ENCODE measurements around the gene CDH13. TPM values are rescaled to one million over a fixed set of nuclear protein-coding genes. Genes with fewer than 3 reads are reported as not detected.
A peak's percentile ranks its signal among the peaks of the same experiment; 100 is the strongest.

CDH13 gene
- total and polyA plus RNA-seq, 2 experiments from 2014 or later = 2.9 to 4.8 TPM

DNA sequence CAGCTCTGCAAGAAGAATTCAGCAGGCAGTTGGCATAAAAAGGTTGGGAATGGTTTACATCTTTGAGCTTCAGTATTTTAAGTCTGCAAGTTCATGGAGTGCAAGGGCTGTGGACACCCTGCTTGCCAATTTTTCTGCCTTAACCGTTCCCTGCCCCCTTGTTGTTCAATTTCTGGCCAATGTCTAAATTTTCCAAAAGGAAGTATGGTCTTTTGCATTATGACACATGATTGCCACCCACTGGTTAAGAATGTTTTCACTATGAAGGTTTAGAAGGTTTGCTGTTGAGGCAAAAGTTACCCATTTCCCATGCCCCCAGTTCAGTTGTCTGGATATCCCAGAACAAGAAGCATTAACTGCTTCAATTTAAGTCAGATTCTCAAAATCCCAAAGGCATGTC lies 441.9 kb downstream of the CDH13 start:
- Histone ChIP-seq H3K27ac (no peak overlapping the region), H3K27me3 (no peaks in the 10 kb centered on the region), H3K9me3 (ENCODE audit: low read depth) (no peaks in the 10 kb centered on the region), H3K4me3 (no peak overlapping the region), H3K36me3 (no peaks in the 10 kb centered on the region), H3K4me1 (ENCODE audit: low read depth) (no peaks in the 10 kb centered on the region)
- TF ChIP-seq, protein P1, sequence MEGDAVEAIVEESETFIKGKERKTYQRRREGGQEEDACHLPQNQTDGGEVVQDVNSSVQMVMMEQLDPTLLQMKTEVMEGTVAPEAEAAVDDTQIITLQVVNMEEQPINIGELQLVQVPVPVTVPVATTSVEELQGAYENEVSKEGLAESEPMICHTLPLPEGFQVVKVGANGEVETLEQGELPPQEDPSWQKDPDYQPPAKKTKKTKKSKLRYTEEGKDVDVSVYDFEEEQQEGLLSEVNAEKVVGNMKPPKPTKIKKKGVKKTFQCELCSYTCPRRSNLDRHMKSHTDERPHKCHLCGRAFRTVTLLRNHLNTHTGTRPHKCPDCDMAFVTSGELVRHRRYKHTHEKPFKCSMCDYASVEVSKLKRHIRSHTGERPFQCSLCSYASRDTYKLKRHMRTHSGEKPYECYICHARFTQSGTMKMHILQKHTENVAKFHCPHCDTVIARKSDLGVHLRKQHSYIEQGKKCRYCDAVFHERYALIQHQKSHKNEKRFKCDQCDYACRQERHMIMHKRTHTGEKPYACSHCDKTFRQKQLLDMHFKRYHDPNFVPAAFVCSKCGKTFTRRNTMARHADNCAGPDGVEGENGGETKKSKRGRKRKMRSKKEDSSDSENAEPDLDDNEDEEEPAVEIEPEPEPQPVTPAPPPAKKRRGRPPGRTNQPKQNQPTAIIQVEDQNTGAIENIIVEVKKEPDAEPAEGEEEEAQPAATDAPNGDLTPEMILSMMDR (IDR thresholded peaks at IDR 0.05; ENCODE audit: low read depth, low read length) = peak; percentile 43
- peak in 1 of 2 donors; percentile 74 for DNase-seq (ENCODE audit: low read depth in 1 of 2, low spot score in 1 of 2)

GRCh38 chr16:83070416-83071209 lies 443.8 kb downstream of the CDH13 start:
- no peaks in the 10 kb centered on the region for H3K36me3 ChIP-seq
- no peaks in the 10 kb centered on the region for H3K9me3 ChIP-seq (ENCODE audit: low read depth)
- DNase-seq (ENCODE audit: low read depth in 1 of 2, low spot score in 1 of 2) = no peak
- TF ChIP-seq, protein P1 (IDR thresholded peaks at IDR 0.05; ENCODE audit: low read depth, low read length) = no peak
- H3K4me3 ChIP-seq = no peak overlapping the region
- H3K27me3 ChIP-seq = no peaks in the 10 kb centered on the region
- no peak overlapping the region for H3K27ac ChIP-seq
- H3K4me1 ChIP-seq (ENCODE audit: low read depth) = no peaks in the 10 kb centered on the region

DNA sequence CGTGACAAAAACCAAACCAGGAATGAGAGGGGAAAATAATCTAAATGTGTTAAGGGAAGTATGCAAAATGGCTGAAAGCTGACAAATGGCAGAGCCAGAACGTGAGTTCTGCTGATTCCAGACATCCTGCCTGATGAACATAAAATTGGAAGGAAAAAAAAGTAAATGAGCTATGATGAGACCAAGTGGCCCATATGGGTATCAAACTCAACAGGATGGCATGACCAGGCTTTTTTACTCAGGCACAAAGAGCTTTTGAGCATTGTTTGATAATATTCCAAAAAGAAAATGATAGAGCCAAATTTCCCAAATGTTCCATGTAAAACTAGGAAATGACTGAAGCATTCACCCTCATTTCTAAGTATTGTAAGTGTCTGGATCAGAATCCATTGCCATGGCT lies 449.2 kb downstream of the CDH13 start:
- DNase-seq (ENCODE audit: low read depth in 1 of 2, low spot score in 1 of 2) = no peak
- no peaks in the 10 kb centered on the region for H3K9me3 ChIP-seq (ENCODE audit: low read depth)
- no peak overlapping the region for H3K4me3 ChIP-seq
- H3K36me3 ChIP-seq = no peaks in the 10 kb centered on the region
- no peaks in the 10 kb centered on the region for H3K27me3 ChIP-seq
- TF ChIP-seq, protein P1 (IDR thresholded peaks at IDR 0.05; ENCODE audit: low read depth, low read length) = no peak
- no peak overlapping the region for H3K27ac ChIP-seq
- H3K4me1 ChIP-seq (ENCODE audit: low read depth) = no peaks in the 10 kb centered on the region

DNA sequence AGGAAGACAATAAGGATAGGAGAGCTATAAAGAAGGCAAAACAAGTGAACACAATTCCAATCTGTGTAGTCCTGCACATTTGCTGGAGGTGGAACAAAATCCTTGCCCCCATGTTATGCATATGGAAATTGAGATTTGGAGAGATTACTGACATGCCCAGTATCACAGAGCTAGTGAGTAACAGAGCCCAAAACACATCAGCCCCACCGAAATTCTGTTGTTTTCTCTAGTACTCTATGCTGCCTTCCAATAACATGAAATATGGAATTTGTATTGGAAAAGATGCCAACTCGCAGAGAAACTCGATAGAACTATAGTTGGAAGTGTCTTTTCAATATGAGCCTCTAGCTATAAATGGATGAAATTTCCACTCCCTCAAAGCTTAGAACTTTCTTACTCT lies 456.6 kb downstream of the CDH13 start:
- TF ChIP-seq, protein P1 (IDR thresholded peaks at IDR 0.05; ENCODE audit: low read depth, low read length) = no peak
- H3K9me3 ChIP-seq (ENCODE audit: low read depth) = no peaks in the 10 kb centered on the region
- no peak overlapping the region for H3K27ac ChIP-seq
- no peaks in the 10 kb centered on the region for H3K4me1 ChIP-seq (ENCODE audit: low read depth)
- no peak for DNase-seq (ENCODE audit: low read depth in 1 of 2, low spot score in 1 of 2)
- no peaks in the 10 kb centered on the region for H3K27me3 ChIP-seq
- H3K4me3 ChIP-seq = no peak overlapping the region
- H3K36me3 ChIP-seq = no peaks in the 10 kb centered on the region

DNA sequence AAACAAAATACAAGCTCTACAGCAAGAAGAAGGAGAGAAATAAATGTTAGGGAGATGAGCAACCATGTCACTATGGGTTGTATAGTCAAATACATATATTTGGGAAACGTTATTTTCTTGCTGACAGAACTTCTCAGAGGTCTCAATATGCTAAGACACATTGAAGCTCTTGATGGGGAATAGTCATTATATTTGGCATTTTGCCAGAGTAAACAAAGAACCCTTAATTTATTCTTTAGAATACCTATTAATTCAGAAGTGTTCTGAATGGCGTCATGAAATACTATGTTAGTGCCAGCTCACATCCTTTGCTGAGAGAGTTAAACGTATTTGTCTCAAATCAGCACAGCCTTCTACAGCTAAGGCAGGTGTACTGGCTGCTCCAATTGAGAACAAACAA lies 458.9 kb downstream of the CDH13 start:
- no peaks in the 10 kb centered on the region for H3K27me3 ChIP-seq
- H3K27ac ChIP-seq = no peak overlapping the region
- TF ChIP-seq, protein P1 (IDR thresholded peaks at IDR 0.05; ENCODE audit: low read depth, low read length) = no peak
- H3K9me3 ChIP-seq (ENCODE audit: low read depth) = no peaks in the 10 kb centered on the region
- H3K36me3 ChIP-seq = no peaks in the 10 kb centered on the region
- DNase-seq (ENCODE audit: low read depth in 1 of 2, low spot score in 1 of 2) = no peak
- no peak overlapping the region for H3K4me3 ChIP-seq
- no peaks in the 10 kb centered on the region for H3K4me1 ChIP-seq (ENCODE audit: low read depth)

Measured in cardiac muscle cell (in vitro differentiated cells and primary cell).